CD4-positive, CD25-positive, alpha-beta regulatory T cell (primary cell): ENCODE data around the gene S100A6. TPM values are rescaled to one million over a fixed set of nuclear protein-coding genes. Genes with fewer than 3 reads are reported as not detected.

Experiments used
- ATAC-seq, 2 donors: fragments of 150-1000 bp; cut with Tn5 transposase; one replicate each; pipeline ENCODE4 v1.10.0; 2021; ENCODE audit warnings: low read depth in 2 of 2, moderate number of reproducible peaks in 2 of 2, moderate library complexity in 1 of 2
- DNase-seq, 3 donors: peaks; one replicate each; pipeline versions ENCODE4 v3.0.0 to v3.0.0-alpha.2; 2012 to 2022; ENCODE audit warnings: mixed read lengths in 1 of 3
- H3K27ac ChIP-seq: one replicate; pipeline ENCODE4 v1.7.0; 2013; ENCODE audit warnings: mild to moderate bottlenecking, low read length; ENCODE audit not compliant: insufficient read depth, poor library complexity, severe bottlenecking
- H3K27me3 ChIP-seq: one replicate; pipeline ENCODE4 v1.7.0; 2013; ENCODE audit warnings: low read length; ENCODE audit not compliant: control insufficient read depth, insufficient read depth
- H3K36me3 ChIP-seq: one replicate; pipeline ENCODE4 v1.7.0; 2013; ENCODE audit warnings: mild to moderate bottlenecking, low read length, moderate library complexity; ENCODE audit not compliant: control insufficient read depth, insufficient read depth
- H3K4me1 ChIP-seq: 2 replicates; pipeline ENCODE4 v1.7.0; 2013; ENCODE audit warnings: mild to moderate bottlenecking, low read length; ENCODE audit not compliant: insufficient read depth, control insufficient read depth, poor library complexity, severe bottlenecking
- H3K4me3 ChIP-seq: one replicate; pipeline ENCODE4 v1.7.0; 2013; ENCODE audit warnings: low read depth, mild to moderate bottlenecking, low read length, moderate library complexity
- H3K9me3 ChIP-seq, 2 experiments: 1 replicate in 1 of 2; 2 replicates in 1 of 2; pipeline ENCODE4 v1.7.0; 2013; ENCODE audit warnings: low read length in 2 of 2, mild to moderate bottlenecking in 1 of 2, moderate library complexity in 1 of 2; ENCODE audit not compliant: control insufficient read depth in 2 of 2
- H3K27ac Mint-ChIP-seq, 3 donors: one replicate each; pipeline ENCODE4 v1.8.0; 2020 to 2022; ENCODE audit warnings: mild to moderate bottlenecking in 3 of 3, mixed read lengths in 3 of 3, moderate library complexity in 2 of 3
- H3K27me3 Mint-ChIP-seq: one replicate; pipeline ENCODE4 v1.8.0; 2022; ENCODE audit warnings: mild to moderate bottlenecking, mixed read lengths
- H3K36me3 Mint-ChIP-seq: one replicate; pipeline ENCODE4 v1.8.0; 2020; ENCODE audit warnings: mixed read lengths
- H3K4me1 Mint-ChIP-seq, 4 donors: one replicate each; pipeline ENCODE4 v1.8.0; 2020 to 2022; ENCODE audit warnings: mixed read lengths in 4 of 4, mild to moderate bottlenecking in 1 of 4
- H3K4me3 Mint-ChIP-seq, 4 donors: one replicate each; pipeline ENCODE4 v1.8.0; 2020 to 2022; ENCODE audit warnings: mild to moderate bottlenecking in 4 of 4, mixed read lengths in 4 of 4, moderate library complexity in 3 of 4
- H3K9me3 Mint-ChIP-seq, 7 donors: one replicate each; pipeline ENCODE4 v1.8.0; 2020 to 2022; ENCODE audit warnings: mixed read lengths in 7 of 7, mild to moderate bottlenecking in 3 of 7, moderate library complexity in 2 of 7
- polyA plus RNA-seq, 4 donors: library from polyadenylated mRNA; unstranded; fragments of 300-500 nt; fragmentation: Illumina TruSeq; gene quantifications; one replicate each; pipeline ENCODE4 v1.2.3, GENCODE V29; 2021
- total RNA-seq: library from RNA; stranded (reverse); gene quantifications from one replicate; pipeline ENCODE4 v1.2.3, GENCODE V29; 2022

S100A6 gene
- total and polyA plus RNA-seq, 5 donors from 2014 or later, result 304 to 1,174 (median 796) TPM

DNA sequence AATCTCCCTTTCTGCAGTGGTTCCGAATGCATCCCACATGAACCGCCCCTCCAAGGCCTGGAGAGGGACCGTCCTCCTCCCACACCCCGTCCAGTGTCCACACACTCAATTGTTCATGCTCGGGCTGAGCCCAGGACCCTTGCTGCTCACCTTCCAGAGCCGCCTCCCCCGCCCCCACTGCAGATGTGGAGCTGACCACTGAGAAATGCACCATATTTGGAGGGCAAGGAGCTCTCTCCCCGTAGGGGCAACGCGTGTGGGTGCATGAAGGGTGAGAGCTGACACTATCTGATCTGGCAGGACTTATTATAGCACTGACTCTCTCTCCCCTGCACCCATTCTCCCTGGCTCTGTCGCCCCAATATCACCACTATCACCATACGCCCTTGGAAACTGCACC lies 17.3 kb upstream of the S100A6 start:
- H3K27me3 Mint-ChIP-seq, result no peaks in the 10 kb centered on the region
- no peak overlapping the region for H3K4me3 Mint-ChIP-seq
- no peak for DNase-seq
- Histone ChIP-seq H3K9me3 (no peaks in the 10 kb centered on the region), H3K36me3 (no peaks in the 10 kb centered on the region), H3K4me1 (no peaks in the 10 kb centered on the region), H3K27me3 (no peaks in the 10 kb centered on the region), H3K4me3 (no peak overlapping the region), H3K27ac (no peak overlapping the region)
- ATAC-seq, result no peak
- H3K36me3 Mint-ChIP-seq, result no peaks in the 10 kb centered on the region
- peaks cover 0 to 13% (median 0%) of the 10 kb centered on the region in 4 donors for H3K4me1 Mint-ChIP-seq
- H3K27ac Mint-ChIP-seq, result peak overlapping the region in 1 of 3 donors; percentile 59
- H3K9me3 Mint-ChIP-seq, result no peaks in the 10 kb centered on the region

DNA sequence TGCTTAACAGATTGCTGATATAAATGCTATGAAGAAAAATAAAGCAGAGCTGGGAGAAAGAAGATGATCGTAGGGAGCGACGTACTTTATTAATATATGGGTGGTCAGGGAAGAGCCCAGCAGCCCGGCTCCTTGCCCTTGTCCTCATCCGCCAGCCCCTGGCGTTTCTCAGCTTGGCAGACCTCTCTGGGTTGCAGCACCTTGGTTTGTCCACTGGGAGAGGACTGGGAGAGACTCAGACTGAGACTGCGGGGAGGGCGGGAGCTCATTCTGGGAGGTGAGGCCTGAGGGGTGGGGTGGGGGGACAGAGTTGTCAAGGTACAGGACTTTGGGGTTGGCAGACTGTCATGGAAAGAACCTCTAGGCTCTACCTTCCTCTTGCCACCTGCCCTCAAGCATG lies 16.5 kb upstream of the S100A6 start:
- ATAC-seq (no peak), DNase-seq (no peak)
- Histone ChIP-seq H3K9me3 (no peaks in the 10 kb centered on the region), H3K36me3 (no peaks in the 10 kb centered on the region), H3K27me3 (no peaks in the 10 kb centered on the region), H3K4me3 (no peak overlapping the region), H3K27ac (no peak overlapping the region), H3K4me1 (peaks cover 1% of the 10 kb centered on the region)
- Mint-ChIP-seq H3K9me3 (no peaks in the 10 kb centered on the region), H3K36me3 (no peaks in the 10 kb centered on the region), H3K4me1 (peaks cover 0 to 18% (median 0%) of the 10 kb centered on the region in 4 donors), H3K27ac (no peak overlapping the region), H3K4me3 (no peak overlapping the region), H3K27me3 (no peaks in the 10 kb centered on the region)

DNA sequence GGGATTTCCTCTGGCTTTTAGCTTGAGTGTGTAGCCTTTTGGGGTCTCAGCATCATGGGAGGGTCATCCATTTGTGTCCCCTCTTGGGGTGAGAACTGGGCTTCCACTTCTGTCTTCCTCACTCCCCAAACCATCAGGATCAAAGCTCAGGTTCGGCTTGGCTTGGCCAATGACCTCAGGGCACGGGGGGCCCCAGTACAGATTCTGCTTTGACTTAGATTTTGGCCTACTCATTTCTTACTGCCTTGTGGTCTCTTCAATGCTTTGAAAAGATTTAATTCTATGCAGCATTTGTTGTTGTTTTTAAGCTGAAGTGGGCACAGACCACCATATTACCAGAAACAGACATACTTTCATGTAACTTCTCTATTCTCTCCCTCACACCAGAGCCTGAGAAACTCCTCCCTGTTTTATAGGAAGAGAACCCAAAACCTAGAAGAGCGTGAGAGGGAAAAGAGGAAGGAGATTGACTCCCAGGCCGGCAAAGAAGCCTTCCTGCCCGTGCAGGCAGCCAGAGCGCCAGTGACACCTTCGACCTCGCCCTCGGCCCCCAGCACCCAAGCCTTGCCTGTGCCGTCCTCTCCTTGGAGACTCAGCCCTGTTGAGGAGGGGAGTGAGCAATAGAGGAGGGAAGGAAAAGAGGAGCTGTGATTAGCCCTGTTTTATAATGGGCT lies 15.2 kb upstream of the S100A6 start:
- H3K4me3 ChIP-seq, result no peak overlapping the region
- H3K27me3 ChIP-seq, result no peaks in the 10 kb centered on the region
- ATAC-seq (no peak), DNase-seq (no peak)
- no peaks in the 10 kb centered on the region for H3K9me3 Mint-ChIP-seq
- H3K4me3 Mint-ChIP-seq, result peak overlapping the region in 1 of 4 donors; percentile 43
- no peaks in the 10 kb centered on the region for H3K36me3 ChIP-seq
- H3K27ac ChIP-seq, result no peak overlapping the region
- H3K27ac Mint-ChIP-seq, result peak overlapping the region in 1 of 3 donors; percentile 82
- peaks cover 13% of the 10 kb centered on the region for H3K4me1 ChIP-seq
- no peaks in the 10 kb centered on the region for H3K9me3 ChIP-seq
- H3K36me3 Mint-ChIP-seq, result no peaks in the 10 kb centered on the region
- H3K27me3 Mint-ChIP-seq, result no peaks in the 10 kb centered on the region
- peaks cover 0 to 26% (median 4%) of the 10 kb centered on the region in 4 donors for H3K4me1 Mint-ChIP-seq

DNA sequence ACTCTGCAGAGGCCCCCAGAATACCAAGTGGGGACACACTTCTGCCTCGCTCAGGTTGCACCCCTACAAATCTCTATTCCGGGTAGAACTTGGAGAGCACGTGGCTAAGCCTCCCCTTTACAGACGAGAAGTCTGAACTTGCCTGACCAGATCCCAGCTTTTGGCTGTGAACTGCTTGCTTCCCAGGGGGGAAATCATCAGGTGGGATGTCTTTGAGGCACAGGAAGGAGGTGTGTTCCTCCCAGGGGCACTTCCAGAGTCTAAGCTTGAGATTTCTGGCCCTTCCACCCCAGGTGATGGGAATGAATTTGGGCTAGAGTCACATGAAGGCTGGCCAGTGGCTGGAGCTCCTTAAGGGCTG lies 14.6 kb upstream of the S100A6 start:
- Histone ChIP-seq H3K36me3 (no peaks in the 10 kb centered on the region), H3K9me3 (no peaks in the 10 kb centered on the region), H3K27me3 (no peaks in the 10 kb centered on the region), H3K27ac (no peak overlapping the region), H3K4me3 (no peak overlapping the region), H3K4me1 (peaks cover 19% of the 10 kb centered on the region)
- H3K9me3 Mint-ChIP-seq, result no peaks in the 10 kb centered on the region
- H3K36me3 Mint-ChIP-seq, result peaks cover 2% of the 10 kb centered on the region
- H3K4me3 Mint-ChIP-seq, result no peak overlapping the region
- no peak for DNase-seq
- peak overlapping the region in 1 of 3 donors; percentile 79 for H3K27ac Mint-ChIP-seq
- no peaks in the 10 kb centered on the region for H3K27me3 Mint-ChIP-seq
- peaks cover 0 to 32% (median 9%) of the 10 kb centered on the region in 4 donors for H3K4me1 Mint-ChIP-seq
- ATAC-seq, result no peak

DNA sequence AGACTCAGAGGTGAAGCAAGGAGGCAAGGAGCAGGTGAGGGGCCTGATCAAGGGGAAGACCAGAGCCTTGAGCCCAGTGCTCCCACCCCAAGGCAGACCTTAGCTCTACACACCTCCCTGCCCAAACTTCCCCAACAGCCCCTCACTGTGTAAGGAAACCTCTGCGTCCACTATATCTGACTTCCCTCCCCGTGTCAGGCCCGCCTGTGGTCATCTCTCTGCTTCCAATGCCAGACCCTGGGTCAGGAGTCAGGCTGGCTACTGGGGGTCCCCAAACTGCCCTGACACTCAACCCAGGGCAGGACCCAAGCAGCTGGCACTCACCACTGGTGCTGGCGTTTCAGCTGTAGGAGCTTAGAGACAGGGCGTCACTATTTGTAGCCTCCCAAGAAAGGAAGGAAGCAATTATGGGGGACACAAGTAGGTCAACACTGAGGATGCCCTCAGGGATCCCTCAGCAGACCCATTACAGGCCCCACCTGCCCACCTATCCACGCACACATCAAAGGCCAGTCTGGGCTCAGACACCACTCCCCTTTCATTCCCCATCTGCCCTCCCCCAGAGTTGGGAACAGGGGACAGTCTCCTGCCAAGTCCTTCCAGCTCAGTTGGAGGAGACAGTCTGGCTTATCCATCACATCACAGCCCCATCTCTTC lies 14.1 kb upstream of the S100A6 start:
- no peaks in the 10 kb centered on the region for H3K27me3 ChIP-seq
- no peaks in the 10 kb centered on the region for H3K9me3 ChIP-seq
- H3K36me3 ChIP-seq, result no peaks in the 10 kb centered on the region
- H3K4me3 Mint-ChIP-seq, result no peak overlapping the region
- H3K4me3 ChIP-seq, result no peak overlapping the region
- peak overlapping the region in 2 of 3 donors; percentile 25 to 79 for H3K27ac Mint-ChIP-seq
- H3K9me3 Mint-ChIP-seq, result no peaks in the 10 kb centered on the region
- no peak overlapping the region for H3K27ac ChIP-seq
- no peaks in the 10 kb centered on the region for H3K27me3 Mint-ChIP-seq
- peaks cover 24% of the 10 kb centered on the region for H3K4me1 ChIP-seq
- ATAC-seq (no peak), DNase-seq (no peak)
- peaks cover 0 to 37% (median 13%) of the 10 kb centered on the region in 4 donors for H3K4me1 Mint-ChIP-seq
- peaks cover 7% of the 10 kb centered on the region for H3K36me3 Mint-ChIP-seq

DNA sequence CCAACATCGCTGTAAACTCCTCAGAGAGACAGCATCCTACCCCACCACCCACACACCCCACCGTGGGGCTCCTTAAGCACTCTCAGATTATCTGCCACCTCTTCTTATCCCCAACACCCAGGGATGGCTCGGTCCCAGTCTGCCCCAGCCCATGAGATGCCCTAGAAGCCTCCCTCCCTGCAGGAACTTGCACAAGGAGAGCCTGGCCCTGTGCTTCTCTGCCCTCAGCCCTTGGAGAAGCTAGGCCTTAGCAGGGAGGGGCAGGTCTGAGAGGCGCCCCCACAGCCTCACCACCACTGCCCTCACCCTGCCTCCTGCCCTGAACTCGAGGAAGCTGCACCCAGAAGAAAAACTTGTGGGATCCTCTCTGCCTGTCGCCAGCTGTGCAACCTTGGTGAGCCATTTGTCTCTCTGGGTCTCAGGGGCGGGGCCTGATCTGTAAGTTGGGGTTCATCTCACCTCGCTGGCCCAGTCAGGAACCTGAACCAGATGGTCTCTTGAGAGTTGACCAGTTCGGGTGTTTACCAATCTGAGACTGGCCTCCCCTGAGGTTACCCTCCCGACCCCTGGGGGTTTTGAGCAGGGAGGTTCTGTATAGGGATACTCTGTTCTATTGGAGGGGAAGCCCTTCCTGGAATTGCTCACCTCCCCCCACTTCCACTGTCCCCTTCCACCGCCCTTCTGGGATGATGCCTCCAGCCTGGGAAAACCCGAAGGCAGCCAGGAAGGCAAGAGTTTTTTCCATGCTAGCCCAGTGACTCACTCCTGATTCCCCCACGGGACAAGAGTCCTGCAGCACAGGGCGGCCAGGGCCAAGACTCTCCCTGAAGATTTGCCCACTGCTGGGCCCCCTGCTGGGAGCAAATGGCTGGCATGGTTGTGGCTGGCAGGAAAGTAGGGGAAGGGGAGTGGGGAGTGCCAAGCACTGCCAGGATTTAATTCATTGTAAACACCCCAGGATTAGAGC lies 13.2 kb upstream of the S100A6 start, which contains the start of gene S100A3:
Gene S100A3 (minus strand): TSS at position 537 of the 967 bp plus-strand sequence. CDS start 773 bp downstream, outside the sequence.
- Histone ChIP-seq H3K36me3 (peaks cover 2% of the 10 kb centered on the region), H3K4me3 (no peak within 1 kb of the TSS), H3K9me3 (no peaks in the 10 kb centered on the region), H3K27ac (no peak within 1 kb of the TSS), H3K4me1 (peaks cover 33% of the 10 kb centered on the region), H3K27me3 (no peaks in the 10 kb centered on the region)
- H3K9me3 Mint-ChIP-seq, result no peaks in the 10 kb centered on the region
- H3K27me3 Mint-ChIP-seq, result no peaks in the 10 kb centered on the region
- no peak for ATAC-seq
- H3K4me3 Mint-ChIP-seq, result peak within 1 kb of the TSS in 1 of 4 donors; percentile 74
- peaks cover 0 to 46% (median 16%) of the 10 kb centered on the region in 4 donors for H3K4me1 Mint-ChIP-seq
- no peak for DNase-seq
- H3K27ac Mint-ChIP-seq, result peak within 1 kb of the TSS in 2 of 3 donors; percentile 25 to 79
- peaks cover 14% of the 10 kb centered on the region for H3K36me3 Mint-ChIP-seq
